Hepatocyte (in vitro differentiated cells): Measurements from ENCODE around the gene PERM1.

ENCODE experiments used
- EZH2 ChIP-seq: fragments of 200-600 bp; sonication (generic); IDR thresholded peaks from 2 replicates; pipeline ENCODE4 v1.6.1; 2016; ENCODE audit warnings: antibody characterized with exemption, mild to moderate bottlenecking, borderline replicate concordance
- TF ChIP-seq, protein P1 (sequence below): fragments of 200-600 bp; sonication (generic); IDR thresholded peaks from 2 replicates; pipeline ENCODE4 v1.5.1; 2016; ENCODE audit warnings: antibody characterized with exemption, mild to moderate bottlenecking; ENCODE audit not compliant: poor library complexity

DNA sequence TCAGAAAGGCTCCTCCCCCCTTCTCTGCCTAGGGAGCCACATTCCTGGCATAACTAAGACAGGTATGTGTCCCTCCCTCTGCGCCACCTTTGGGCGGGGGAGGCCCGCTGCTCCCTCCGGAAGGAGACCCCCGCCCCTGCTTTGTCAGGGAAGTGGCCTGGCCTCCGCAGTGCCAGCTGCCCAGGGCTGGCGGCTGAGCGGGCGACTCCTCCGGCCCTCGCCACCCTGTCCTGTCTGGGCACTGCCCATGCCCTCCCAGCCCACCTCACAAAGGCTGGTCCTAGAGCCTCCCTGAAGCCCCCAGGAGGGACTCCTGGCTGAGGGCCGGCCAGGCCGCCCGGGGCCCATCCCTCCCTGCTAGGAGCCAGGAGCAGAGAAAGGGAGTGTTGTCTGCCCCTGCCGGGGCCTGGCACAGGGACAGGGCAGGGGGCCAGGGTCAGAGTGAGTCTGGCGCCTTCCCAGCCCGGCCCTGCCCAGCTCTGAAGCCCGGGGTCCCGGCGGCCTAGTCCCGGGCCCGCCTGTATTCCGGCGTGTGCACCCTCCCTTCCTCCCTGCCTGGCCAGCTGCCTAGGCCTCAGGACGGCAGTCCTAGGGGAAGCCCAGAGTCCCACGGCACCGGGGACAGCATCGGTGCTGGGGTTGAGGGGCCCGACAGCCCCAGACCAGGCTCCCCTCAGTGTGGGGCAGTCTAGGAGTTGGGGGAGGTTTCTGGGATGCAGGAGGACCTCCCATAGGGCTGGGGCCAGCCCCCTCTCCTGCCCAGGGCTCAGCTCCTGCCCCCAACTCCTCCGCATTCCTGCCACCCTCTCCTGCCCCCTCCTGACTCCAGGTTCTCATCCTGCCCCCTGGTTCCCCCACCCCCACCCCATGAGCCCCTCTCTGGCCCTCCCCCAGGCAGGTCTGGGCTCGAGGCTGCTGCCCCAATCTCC, 43.1 kb upstream of the PERM1 start:
- TF ChIP-seq EZH2, result no peak
- TF ChIP-seq, protein P1, sequence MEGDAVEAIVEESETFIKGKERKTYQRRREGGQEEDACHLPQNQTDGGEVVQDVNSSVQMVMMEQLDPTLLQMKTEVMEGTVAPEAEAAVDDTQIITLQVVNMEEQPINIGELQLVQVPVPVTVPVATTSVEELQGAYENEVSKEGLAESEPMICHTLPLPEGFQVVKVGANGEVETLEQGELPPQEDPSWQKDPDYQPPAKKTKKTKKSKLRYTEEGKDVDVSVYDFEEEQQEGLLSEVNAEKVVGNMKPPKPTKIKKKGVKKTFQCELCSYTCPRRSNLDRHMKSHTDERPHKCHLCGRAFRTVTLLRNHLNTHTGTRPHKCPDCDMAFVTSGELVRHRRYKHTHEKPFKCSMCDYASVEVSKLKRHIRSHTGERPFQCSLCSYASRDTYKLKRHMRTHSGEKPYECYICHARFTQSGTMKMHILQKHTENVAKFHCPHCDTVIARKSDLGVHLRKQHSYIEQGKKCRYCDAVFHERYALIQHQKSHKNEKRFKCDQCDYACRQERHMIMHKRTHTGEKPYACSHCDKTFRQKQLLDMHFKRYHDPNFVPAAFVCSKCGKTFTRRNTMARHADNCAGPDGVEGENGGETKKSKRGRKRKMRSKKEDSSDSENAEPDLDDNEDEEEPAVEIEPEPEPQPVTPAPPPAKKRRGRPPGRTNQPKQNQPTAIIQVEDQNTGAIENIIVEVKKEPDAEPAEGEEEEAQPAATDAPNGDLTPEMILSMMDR, result no peak
